IPS-20b (cell line): ENCODE measurements around the gene N4BP2L2.
"Not testable (repeated sequence)": the region's sequence is repeated elsewhere in the genome, so short reads cannot be mapped to it uniquely, and the experiment has no call there.

ENCODE experiments used
- H3K27ac ChIP-seq: one replicate; pipeline ENCODE4 v1.5.1; 2013; ENCODE audit warnings: low read length
- H3K27me3 ChIP-seq: 2 replicates; pipeline ENCODE4 v1.6.1; 2013; ENCODE audit warnings: mild to moderate bottlenecking, low read length, inconsistent platforms; ENCODE audit not compliant: insufficient read depth
- H3K36me3 ChIP-seq: 2 replicates; pipeline ENCODE4 v1.6.1; 2013; ENCODE audit warnings: low read depth, mild to moderate bottlenecking, inconsistent platforms, low read length, moderate library complexity; ENCODE audit not compliant: insufficient read depth
- H3K4me1 ChIP-seq: 2 replicates; pipeline ENCODE4 v1.6.1; 2013; ENCODE audit warnings: mild to moderate bottlenecking, control low read depth, inconsistent platforms, low read length, moderate library complexity; ENCODE audit not compliant: insufficient read depth
- H3K4me3 ChIP-seq: 2 replicates; pipeline ENCODE4 v1.5.1; 2013; ENCODE audit warnings: mild to moderate bottlenecking, low read length, inconsistent platforms
- H3K9ac ChIP-seq: 2 replicates; pipeline ENCODE4 v1.6.1; 2013; ENCODE audit warnings: low read depth, mild to moderate bottlenecking, inconsistent platforms, low read length, moderate library complexity
- H3K9me3 ChIP-seq: 2 replicates; pipeline ENCODE4 v1.6.1; 2013; ENCODE audit warnings: mild to moderate bottlenecking, low read depth, low read length, inconsistent platforms; ENCODE audit not compliant: insufficient read depth

Gene N4BP2L2

GRCh38 chr13:32538621-32539246 lies at the start of gene N4BP2L2:
Gene N4BP2L2, minus strand, starts transcription at chr13:32538795. Its CDS starts 1,768 bp downstream, at chr13:32537027.
- peak within 1 kb of the TSS; percentile 21 for H3K27ac ChIP-seq
- H3K9ac ChIP-seq = peak within 1 kb of the TSS; percentile 89
- H3K4me1 ChIP-seq = peaks cover 3% of the 10 kb centered on the region; the same call in 1 of the 2 replicates

GRCh38 chr13:32587811-32588170 lies 49.2 kb upstream of the N4BP2L2 start:
- no peaks in the 10 kb centered on the region for H3K9me3 ChIP-seq
- peaks cover 12% of the 10 kb centered on the region; the same call in 1 of the 2 replicates for H3K4me1 ChIP-seq
- peak overlapping the region; percentile 95 for H3K9ac ChIP-seq
- H3K36me3 ChIP-seq = no peaks in the 10 kb centered on the region
- peak overlapping the region; percentile 40 for H3K27ac ChIP-seq
- peaks cover 9% of the 10 kb centered on the region for H3K27me3 ChIP-seq
- peak overlapping the region; percentile 95 for H3K4me3 ChIP-seq

More at GRCh38 chr13:32538621-32539246, at the start of gene N4BP2L2:
- peak within 1 kb of the TSS; percentile 86 for H3K4me3 ChIP-seq
- no peaks in the 10 kb centered on the region for H3K27me3 ChIP-seq
- peaks cover 6% of the 10 kb centered on the region; the same call in 1 of the 2 replicates for H3K9me3 ChIP-seq
- peaks cover 28% of the 10 kb centered on the region for H3K36me3 ChIP-seq

GRCh38 chr13:32587011-32587810 lies 48.6 kb upstream of the N4BP2L2 start:
- peak overlapping the region; percentile 95 for H3K4me3 ChIP-seq

GRCh38 chr13:32586080-32586900 lies 47.7 kb upstream of the N4BP2L2 start, which contains the start of gene PDS5B:
Gene PDS5B, plus strand, starts transcription at chr13:32586452. Its CDS starts 62,321 bp downstream, at chr13:32648773.
- H3K9me3 ChIP-seq = no peaks in the 10 kb centered on the region
- peak within 1 kb of the TSS; percentile 40 for H3K27ac ChIP-seq

More at GRCh38 chr13:32587011-32587810, 48.6 kb upstream of the N4BP2L2 start:
- Histone ChIP-seq H3K27ac (peak overlapping the region; percentile 40), H3K9me3 (no peaks in the 10 kb centered on the region), H3K36me3 (no peaks in the 10 kb centered on the region), H3K27me3 (peaks cover 9% of the 10 kb centered on the region), H3K4me1 (peaks cover 12% of the 10 kb centered on the region; the same call in 1 of the 2 replicates), H3K9ac (peak overlapping the region; percentile 95)

GRCh38 chr13:32585550-32586079 lies 47.0 kb upstream of the N4BP2L2 start:
- Histone ChIP-seq H3K9ac (peak overlapping the region; percentile 10; the same call in 1 of the 2 replicates), H3K27me3 (peaks cover 9% of the 10 kb centered on the region), H3K4me3 (peak overlapping the region; percentile 76), H3K27ac (no peak overlapping the region), H3K9me3 (no peaks in the 10 kb centered on the region), H3K4me1 (peaks cover 12% of the 10 kb centered on the region; the same call in 1 of the 2 replicates), H3K36me3 (no peaks in the 10 kb centered on the region)

More at GRCh38 chr13:32586080-32586900, 47.7 kb upstream of the N4BP2L2 start, which contains the start of gene PDS5B:
- peak within 1 kb of the TSS; percentile 95 for H3K9ac ChIP-seq
- peaks cover 9% of the 10 kb centered on the region for H3K27me3 ChIP-seq
- peaks cover 12% of the 10 kb centered on the region; the same call in 1 of the 2 replicates for H3K4me1 ChIP-seq
- H3K4me3 ChIP-seq = peak within 1 kb of the TSS; percentile 95
- H3K36me3 ChIP-seq = no peaks in the 10 kb centered on the region

GRCh38 chr13:32582991-32583390 lies 44.4 kb upstream of the N4BP2L2 start:
- Histone ChIP-seq H3K27me3 (peaks cover 9% of the 10 kb centered on the region), H3K9me3 (peaks cover under 1% of the 10 kb centered on the region; the same call in 1 of the 2 replicates), H3K27ac (no peak overlapping the region), H3K36me3 (no peaks in the 10 kb centered on the region), H3K4me1 (peaks cover 7% of the 10 kb centered on the region; the same call in 1 of the 2 replicates), H3K9ac (no peak overlapping the region), H3K4me3 (no peak overlapping the region)

- no peak overlapping the region for H3K4me3 ChIP-seq
- no peak overlapping the region for H3K9ac ChIP-seq
- no peak overlapping the region for H3K27ac ChIP-seq
- no peaks in the 10 kb centered on the region for H3K36me3 ChIP-seq
- peaks cover 7% of the 10 kb centered on the region; the same call in 1 of the 2 replicates for H3K4me1 ChIP-seq
- peaks cover 9% of the 10 kb centered on the region for H3K27me3 ChIP-seq
- peaks cover 7% of the 10 kb centered on the region for H3K9me3 ChIP-seq
These were observed 43.7 kb upstream of the N4BP2L2 start for GRCh38 chr13:32582281-32582680.

GRCh38 chr13:32581177-32581786 lies 42.7 kb upstream of the N4BP2L2 start:
- peaks cover 7% of the 10 kb centered on the region; the same call in 1 of the 2 replicates for H3K4me1 ChIP-seq
- H3K27me3 ChIP-seq = peaks cover 9% of the 10 kb centered on the region
- no peaks in the 10 kb centered on the region for H3K36me3 ChIP-seq
- peaks cover 15% of the 10 kb centered on the region for H3K9me3 ChIP-seq
- H3K27ac ChIP-seq = no peak overlapping the region
- no peak overlapping the region for H3K9ac ChIP-seq
- H3K4me3 ChIP-seq = no peak overlapping the region

GRCh38 chr13:32577032-32577431 lies 38.4 kb upstream of the N4BP2L2 start:
- Histone ChIP-seq H3K9me3 (peaks cover 15% of the 10 kb centered on the region), H3K27me3 (no peaks in the 10 kb centered on the region), H3K4me3 (no peak overlapping the region), H3K27ac (no peak overlapping the region), H3K36me3 (no peaks in the 10 kb centered on the region), H3K9ac (no peak overlapping the region), H3K4me1 (no peaks in the 10 kb centered on the region)

- H3K4me3 ChIP-seq, H3K9ac ChIP-seq, H3K27ac ChIP-seq, H3K36me3 ChIP-seq, H3K27me3 ChIP-seq, H3K4me1 ChIP-seq: not testable (repeated sequence)
- H3K9me3 ChIP-seq = peaks cover 15% of the 10 kb centered on the region
These were observed 37.1 kb upstream of the N4BP2L2 start for GRCh38 chr13:32575687-32576086.
